ENCODE data around the gene SPTB. TPM values are rescaled to one million over a fixed set of nuclear protein-coding genes. Genes with fewer than 3 reads are reported as not detected.

Gene SPTB
- total RNA-seq, 1 donor from 2014 or later = 312 TPM

DNA sequence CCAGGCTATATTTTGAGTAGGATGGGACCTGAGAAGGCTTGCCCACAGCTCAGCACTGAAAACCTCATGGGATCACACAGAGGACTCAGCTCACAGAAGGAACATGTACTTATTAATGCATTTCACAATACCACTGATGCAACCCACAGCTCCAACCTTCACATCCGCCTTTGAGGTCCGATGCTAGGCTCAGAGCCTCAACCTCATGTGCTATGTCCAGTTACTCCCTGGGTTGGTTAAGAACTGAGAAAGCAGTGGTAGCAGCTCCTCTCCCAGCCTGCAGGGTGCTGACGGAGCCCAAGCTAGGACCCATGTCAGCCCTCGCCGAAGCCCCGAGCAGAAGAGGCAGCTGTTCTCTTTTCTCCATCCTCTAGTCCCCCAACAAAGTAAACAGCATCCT is 52.9 kb downstream of the SPTB start:
- H3K9me3 ChIP-seq (ENCODE audit: control insufficient read depth in 3 of 3, low read length in 3 of 3) = no peaks in the 10 kb centered on the region
- H3K9ac ChIP-seq (ENCODE audit: low read depth in 1 of 3, low read length in 3 of 3) = peak overlapping the region; percentile 51 to 60 (median 54)
- peaks cover 0 to 1% (median 1%) of the 10 kb centered on the region in 3 donors for H3K36me3 ChIP-seq (ENCODE audit: control insufficient read depth in 3 of 3, insufficient read depth in 3 of 3, low read length in 3 of 3)
- peak overlapping the region; percentile 94 for H3K27ac ChIP-seq (ENCODE audit: low read depth, low read length)
- no peaks in the 10 kb centered on the region for H3K27me3 ChIP-seq (ENCODE audit: control insufficient read depth in 3 of 3, insufficient read depth in 3 of 3, low read length in 3 of 3)
- H3K4me1 ChIP-seq (ENCODE audit: control insufficient read depth in 3 of 3, insufficient read depth in 3 of 3, low read length in 3 of 3) = peaks cover 66 to 87% (median 73%) of the 10 kb centered on the region in 3 donors
- H3K4me3 ChIP-seq (ENCODE audit: low read length in 3 of 3) = peak overlapping the region in 2 of 3 donors; percentile 42 to 46

DNA sequence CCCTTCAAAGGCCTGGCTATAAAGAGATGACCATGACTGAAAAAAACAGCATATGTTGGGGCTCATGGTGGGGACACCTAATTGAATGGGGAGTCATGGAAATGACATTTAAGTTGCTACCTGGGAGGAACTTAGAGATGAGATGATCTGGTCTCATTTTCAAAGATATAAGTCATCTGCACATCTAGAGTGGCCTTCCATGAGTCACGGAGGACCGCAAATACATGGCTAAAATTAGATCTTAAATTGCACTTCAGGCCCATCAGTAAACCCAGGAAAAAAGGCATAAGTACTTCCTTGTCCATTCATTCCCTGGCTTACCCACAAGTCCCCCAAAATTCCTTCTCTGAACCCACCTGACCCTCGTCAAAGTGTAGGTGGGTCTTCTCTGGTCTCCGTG is 53.4 kb downstream of the SPTB start:
- Histone ChIP-seq H3K27ac (ENCODE audit: low read depth, low read length) (peak overlapping the region; percentile 94), H3K36me3 (ENCODE audit: control insufficient read depth in 3 of 3, insufficient read depth in 3 of 3, low read length in 3 of 3) (peaks cover 4 to 6% (median 5%) of the 10 kb centered on the region in 3 donors), H3K9ac (ENCODE audit: low read depth in 1 of 3, low read length in 3 of 3) (peak overlapping the region; percentile 39 to 74 (median 54)), H3K4me3 (ENCODE audit: low read length in 3 of 3) (peak overlapping the region; percentile 42 to 46 (median 44)), H3K9me3 (ENCODE audit: control insufficient read depth in 3 of 3, low read length in 3 of 3) (no peaks in the 10 kb centered on the region), H3K4me1 (ENCODE audit: control insufficient read depth in 3 of 3, insufficient read depth in 3 of 3, low read length in 3 of 3) (peaks cover 64 to 87% (median 72%) of the 10 kb centered on the region in 3 donors), H3K27me3 (ENCODE audit: control insufficient read depth in 3 of 3, insufficient read depth in 3 of 3, low read length in 3 of 3) (no peaks in the 10 kb centered on the region)

DNA sequence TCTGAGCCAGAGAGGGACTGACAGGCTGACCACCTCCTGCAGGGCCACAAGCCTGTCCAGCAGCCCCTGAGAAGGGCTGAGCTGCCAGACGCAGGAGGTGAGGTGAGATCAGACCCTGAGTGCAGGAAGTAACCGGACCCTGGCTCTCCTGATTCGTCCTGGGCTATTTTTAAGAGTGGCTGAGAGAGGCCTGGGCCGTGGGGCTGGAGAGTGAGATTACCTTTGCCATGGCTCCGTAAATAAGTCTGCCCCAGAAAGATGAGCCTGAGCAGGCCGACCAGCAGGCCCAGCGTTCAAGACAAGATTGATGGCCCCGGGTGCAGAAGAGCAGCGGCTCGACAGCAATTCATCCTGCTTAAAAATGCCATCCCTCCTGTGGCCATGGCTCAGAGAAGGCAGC is 54.2 kb downstream of the SPTB start:
- Histone ChIP-seq H3K9me3 (ENCODE audit: control insufficient read depth in 3 of 3, low read length in 3 of 3) (no peaks in the 10 kb centered on the region), H3K9ac (ENCODE audit: low read depth in 1 of 3, low read length in 3 of 3) (peak overlapping the region; percentile 67 to 86 (median 81)), H3K4me3 (ENCODE audit: low read length in 3 of 3) (peak overlapping the region; percentile 16 to 55 (median 45)), H3K36me3 (ENCODE audit: control insufficient read depth in 3 of 3, insufficient read depth in 3 of 3, low read length in 3 of 3) (peaks cover 4 to 6% (median 5%) of the 10 kb centered on the region in 3 donors), H3K27ac (ENCODE audit: low read depth, low read length) (peak overlapping the region; percentile 94), H3K4me1 (ENCODE audit: control insufficient read depth in 3 of 3, insufficient read depth in 3 of 3, low read length in 3 of 3) (peaks cover 62 to 87% (median 66%) of the 10 kb centered on the region in 3 donors), H3K27me3 (ENCODE audit: control insufficient read depth in 3 of 3, insufficient read depth in 3 of 3, low read length in 3 of 3) (no peaks in the 10 kb centered on the region)

DNA sequence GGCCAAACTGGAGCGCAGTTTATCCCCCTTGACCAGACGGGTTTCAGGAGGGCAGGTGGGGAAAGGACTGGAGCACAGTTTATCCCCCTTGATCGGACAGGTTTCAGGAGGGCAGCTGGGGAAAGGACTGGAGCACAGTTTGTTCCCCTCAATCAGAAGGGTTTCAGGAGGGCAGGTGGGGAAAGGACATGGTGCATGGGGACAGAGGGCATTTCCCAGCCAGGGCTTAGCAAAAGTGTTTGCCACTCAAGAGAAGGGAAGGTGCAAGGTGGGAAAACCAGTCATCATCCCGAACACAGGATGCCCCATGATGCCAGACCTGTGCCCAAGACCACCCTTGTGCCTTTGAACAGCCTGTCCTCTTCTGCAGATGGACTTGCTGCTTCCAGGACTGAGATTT is 54.7 kb downstream of the SPTB start:
- H3K27ac ChIP-seq (ENCODE audit: low read depth, low read length) = peak overlapping the region; percentile 94
- H3K4me3 ChIP-seq (ENCODE audit: low read length in 3 of 3) = peak overlapping the region; percentile 16 to 55 (median 45)
- peaks cover 4 to 6% (median 5%) of the 10 kb centered on the region in 3 donors for H3K36me3 ChIP-seq (ENCODE audit: control insufficient read depth in 3 of 3, insufficient read depth in 3 of 3, low read length in 3 of 3)
- H3K9ac ChIP-seq (ENCODE audit: low read depth in 1 of 3, low read length in 3 of 3) = peak overlapping the region; percentile 67 to 86 (median 81)
- H3K27me3 ChIP-seq (ENCODE audit: control insufficient read depth in 3 of 3, insufficient read depth in 3 of 3, low read length in 3 of 3) = no peaks in the 10 kb centered on the region
- H3K4me1 ChIP-seq (ENCODE audit: control insufficient read depth in 3 of 3, insufficient read depth in 3 of 3, low read length in 3 of 3) = peaks cover 63 to 86% (median 65%) of the 10 kb centered on the region in 3 donors
- no peaks in the 10 kb centered on the region for H3K9me3 ChIP-seq (ENCODE audit: control insufficient read depth in 3 of 3, low read length in 3 of 3)

DNA sequence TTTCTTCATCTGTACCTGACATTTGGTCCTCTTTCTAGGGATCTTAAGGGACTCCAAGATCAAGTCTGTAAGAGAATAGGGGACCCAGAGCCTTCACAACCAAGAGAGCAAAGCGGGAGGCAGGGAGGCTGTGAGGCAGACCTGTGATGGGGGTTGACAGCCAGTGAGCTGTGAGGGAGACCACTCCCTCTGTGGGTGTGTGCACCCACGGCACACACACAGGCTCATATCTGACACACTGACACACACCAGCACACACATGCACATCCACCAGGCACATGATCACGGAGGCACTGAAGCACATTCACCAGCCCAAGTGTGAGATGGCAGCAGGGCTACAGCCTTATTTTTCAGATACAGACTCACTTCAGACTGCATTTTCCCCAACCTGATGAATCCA is 55.2 kb downstream of the SPTB start:
- H3K27ac ChIP-seq (ENCODE audit: low read depth, low read length) = peak overlapping the region; percentile 94
- peak overlapping the region; percentile 67 to 86 (median 81) for H3K9ac ChIP-seq (ENCODE audit: low read depth in 1 of 3, low read length in 3 of 3)
- H3K4me3 ChIP-seq (ENCODE audit: low read length in 3 of 3) = peak overlapping the region in 2 of 3 donors; percentile 45 to 55
- no peaks in the 10 kb centered on the region for H3K27me3 ChIP-seq (ENCODE audit: control insufficient read depth in 3 of 3, insufficient read depth in 3 of 3, low read length in 3 of 3)
- peaks cover 63 to 84% (median 65%) of the 10 kb centered on the region in 3 donors for H3K4me1 ChIP-seq (ENCODE audit: control insufficient read depth in 3 of 3, insufficient read depth in 3 of 3, low read length in 3 of 3)
- H3K36me3 ChIP-seq (ENCODE audit: control insufficient read depth in 3 of 3, insufficient read depth in 3 of 3, low read length in 3 of 3) = peaks cover 4 to 9% (median 7%) of the 10 kb centered on the region in 3 donors
- no peaks in the 10 kb centered on the region for H3K9me3 ChIP-seq (ENCODE audit: control insufficient read depth in 3 of 3, low read length in 3 of 3)

DNA sequence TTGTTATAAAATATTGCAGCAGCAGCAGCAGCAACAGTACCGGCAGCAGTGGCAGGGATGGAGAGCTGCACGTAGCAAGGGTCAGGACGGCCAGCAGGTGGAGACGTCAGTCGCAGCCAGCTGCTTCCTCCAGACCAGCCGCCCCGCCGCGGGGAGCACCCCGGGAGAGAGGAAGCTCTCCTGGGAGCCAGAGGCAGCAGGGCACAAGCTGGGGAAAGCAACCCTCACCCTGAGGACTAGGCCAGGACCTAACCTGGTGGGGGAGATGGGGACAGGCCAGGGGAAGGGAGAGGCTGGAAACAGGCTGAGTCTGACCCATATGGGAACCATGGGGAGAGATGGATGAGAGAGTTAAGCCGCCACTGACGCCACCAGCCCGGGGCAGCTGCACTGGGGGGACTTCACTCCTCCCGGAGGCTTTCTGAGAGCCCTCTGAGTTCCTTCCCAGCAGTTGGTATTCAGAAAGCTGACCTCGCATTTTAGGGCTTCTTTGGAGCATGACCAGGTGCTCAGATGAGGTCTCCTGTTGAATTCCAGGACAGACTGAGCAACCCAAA is 56.3 kb downstream of the SPTB start:
- H3K9me3 ChIP-seq (ENCODE audit: control insufficient read depth in 3 of 3, low read length in 3 of 3) = no peaks in the 10 kb centered on the region
- H3K9ac ChIP-seq (ENCODE audit: low read depth in 1 of 3, low read length in 3 of 3) = peak overlapping the region; percentile 66 to 86 (median 81)
- peaks cover 8 to 13% (median 13%) of the 10 kb centered on the region in 3 donors for H3K36me3 ChIP-seq (ENCODE audit: control insufficient read depth in 3 of 3, insufficient read depth in 3 of 3, low read length in 3 of 3)
- peaks cover 63 to 85% (median 66%) of the 10 kb centered on the region in 3 donors for H3K4me1 ChIP-seq (ENCODE audit: control insufficient read depth in 3 of 3, insufficient read depth in 3 of 3, low read length in 3 of 3)
- peak overlapping the region; percentile 94 for H3K27ac ChIP-seq (ENCODE audit: low read depth, low read length)
- H3K4me3 ChIP-seq (ENCODE audit: low read length in 3 of 3) = peak overlapping the region; percentile 23 to 60 (median 47)
- no peaks in the 10 kb centered on the region for H3K27me3 ChIP-seq (ENCODE audit: control insufficient read depth in 3 of 3, insufficient read depth in 3 of 3, low read length in 3 of 3)

DNA sequence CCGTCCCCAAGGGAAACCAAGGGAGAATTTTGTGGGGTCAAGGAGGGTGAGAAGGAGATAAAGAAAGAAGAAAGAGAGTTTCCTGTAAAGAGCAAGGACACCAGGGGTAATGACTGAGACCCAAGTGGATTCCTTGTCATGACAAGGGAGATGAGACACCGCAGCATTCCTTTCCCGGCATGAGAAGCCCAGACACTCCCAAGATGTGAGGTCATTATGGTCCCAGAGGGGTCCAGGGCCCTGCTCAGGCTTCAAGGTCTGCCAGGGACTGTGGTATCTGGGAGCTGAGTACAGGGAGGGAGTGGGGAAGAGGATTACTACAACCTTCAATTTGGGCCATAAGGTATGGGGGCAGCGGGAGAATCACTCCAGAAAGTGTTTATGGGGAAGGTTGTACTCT is 58.1 kb downstream of the SPTB start:
- no peaks in the 10 kb centered on the region for H3K9me3 ChIP-seq (ENCODE audit: control insufficient read depth in 3 of 3, low read length in 3 of 3)
- H3K36me3 ChIP-seq (ENCODE audit: control insufficient read depth in 3 of 3, insufficient read depth in 3 of 3, low read length in 3 of 3) = peaks cover 11 to 20% (median 19%) of the 10 kb centered on the region in 3 donors
- H3K4me3 ChIP-seq (ENCODE audit: low read length in 3 of 3) = no peak overlapping the region
- H3K27ac ChIP-seq (ENCODE audit: low read depth, low read length) = peak overlapping the region; percentile 94
- no peaks in the 10 kb centered on the region for H3K27me3 ChIP-seq (ENCODE audit: control insufficient read depth in 3 of 3, insufficient read depth in 3 of 3, low read length in 3 of 3)
- peaks cover 47 to 78% (median 52%) of the 10 kb centered on the region in 3 donors for H3K4me1 ChIP-seq (ENCODE audit: control insufficient read depth in 3 of 3, insufficient read depth in 3 of 3, low read length in 3 of 3)
- peak overlapping the region in 2 of 3 donors; percentile 28 to 86 for H3K9ac ChIP-seq (ENCODE audit: low read depth in 1 of 3, low read length in 3 of 3)

DNA sequence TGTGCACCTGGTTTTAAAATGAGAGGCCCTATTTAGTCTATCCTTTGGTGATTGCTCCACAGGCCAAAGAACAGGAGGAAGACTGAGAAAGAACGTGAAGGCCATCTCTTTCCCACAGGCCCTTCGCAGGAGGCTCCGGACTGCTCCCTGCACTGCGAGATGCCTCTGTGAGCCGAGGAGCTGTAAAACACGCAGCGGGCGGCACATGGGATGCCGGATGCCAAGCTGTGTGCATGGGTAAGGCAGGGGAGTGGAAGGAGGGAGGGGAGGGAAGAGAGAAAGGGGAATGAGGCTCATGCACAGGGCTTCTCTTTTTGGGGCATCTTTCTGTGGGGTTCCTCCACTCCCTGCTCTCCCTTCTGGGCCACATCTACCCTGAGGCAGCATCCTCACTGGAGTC is 61.6 kb downstream of the SPTB start:
- Histone ChIP-seq H3K9ac (ENCODE audit: low read depth in 1 of 3, low read length in 3 of 3) (peak overlapping the region in 1 of 3 donors; percentile 40), H3K4me1 (ENCODE audit: control insufficient read depth in 3 of 3, insufficient read depth in 3 of 3, low read length in 3 of 3) (peaks cover 19 to 55% (median 26%) of the 10 kb centered on the region in 3 donors), H3K27me3 (ENCODE audit: control insufficient read depth in 3 of 3, insufficient read depth in 3 of 3, low read length in 3 of 3) (no peaks in the 10 kb centered on the region), H3K27ac (ENCODE audit: low read depth, low read length) (no peak overlapping the region), H3K36me3 (ENCODE audit: control insufficient read depth in 3 of 3, insufficient read depth in 3 of 3, low read length in 3 of 3) (peaks cover 11 to 26% (median 22%) of the 10 kb centered on the region in 3 donors), H3K9me3 (ENCODE audit: control insufficient read depth in 3 of 3, low read length in 3 of 3) (no peaks in the 10 kb centered on the region), H3K4me3 (ENCODE audit: low read length in 3 of 3) (no peak overlapping the region)

DNA sequence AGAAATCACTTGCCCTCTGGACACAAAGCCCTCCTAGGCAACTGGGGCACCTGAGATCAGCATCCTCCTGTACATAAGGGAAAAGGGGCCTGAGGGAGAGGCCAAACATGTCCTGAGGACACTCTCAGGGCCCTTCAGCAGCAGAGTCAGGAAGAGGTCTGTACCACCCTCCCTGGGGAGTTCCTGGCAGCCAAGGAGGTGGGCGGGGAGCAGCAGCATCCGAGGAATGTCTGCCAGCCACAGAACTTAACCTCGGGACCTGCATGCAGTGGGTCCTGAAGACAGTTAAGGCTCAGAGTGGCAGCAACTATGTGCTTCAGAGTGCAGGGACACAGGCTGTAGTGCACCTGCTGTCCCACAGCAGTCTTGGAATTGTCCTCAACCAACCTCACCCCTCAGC is 62.1 kb downstream of the SPTB start:
- Histone ChIP-seq H3K36me3 (ENCODE audit: control insufficient read depth in 3 of 3, insufficient read depth in 3 of 3, low read length in 3 of 3) (peaks cover 11 to 26% (median 22%) of the 10 kb centered on the region in 3 donors), H3K9me3 (ENCODE audit: control insufficient read depth in 3 of 3, low read length in 3 of 3) (no peaks in the 10 kb centered on the region), H3K4me1 (ENCODE audit: control insufficient read depth in 3 of 3, insufficient read depth in 3 of 3, low read length in 3 of 3) (peaks cover 19 to 52% (median 23%) of the 10 kb centered on the region in 3 donors), H3K27ac (ENCODE audit: low read depth, low read length) (no peak overlapping the region), H3K27me3 (ENCODE audit: control insufficient read depth in 3 of 3, insufficient read depth in 3 of 3, low read length in 3 of 3) (no peaks in the 10 kb centered on the region), H3K4me3 (ENCODE audit: low read length in 3 of 3) (no peak overlapping the region), H3K9ac (ENCODE audit: low read depth in 1 of 3, low read length in 3 of 3) (peak overlapping the region in 1 of 3 donors; percentile 36)

DNA sequence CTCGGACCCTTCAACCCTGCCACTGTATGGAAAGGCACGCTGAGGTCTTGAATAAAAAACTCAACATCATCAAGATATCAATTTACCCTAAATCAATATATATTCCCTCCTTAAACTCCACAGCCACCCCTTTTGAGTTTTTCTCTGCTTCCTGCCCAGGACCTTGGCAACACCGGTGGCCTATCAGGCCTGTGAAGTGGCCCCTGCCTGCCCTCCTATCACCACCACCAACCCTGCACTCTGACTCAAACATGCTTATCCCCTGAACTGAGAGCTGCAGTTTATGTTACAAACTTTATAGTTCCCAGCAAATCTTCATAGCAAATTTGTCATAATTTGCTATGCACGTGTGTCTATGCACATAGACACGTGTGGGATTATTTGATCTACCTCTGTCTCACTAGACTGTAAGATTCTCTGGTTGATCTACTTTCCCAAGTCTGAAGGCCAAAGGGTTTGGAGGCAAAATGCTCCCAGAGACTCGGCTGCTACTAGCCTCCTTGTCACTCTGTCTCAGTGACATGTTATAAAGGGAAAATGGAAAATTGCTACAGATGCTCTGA is 63.4 kb downstream of the SPTB start:
- Histone ChIP-seq H3K9me3 (ENCODE audit: control insufficient read depth in 3 of 3, low read length in 3 of 3) (no peaks in the 10 kb centered on the region), H3K9ac (ENCODE audit: low read depth in 1 of 3, low read length in 3 of 3) (no peak overlapping the region), H3K4me1 (ENCODE audit: control insufficient read depth in 3 of 3, insufficient read depth in 3 of 3, low read length in 3 of 3) (peaks cover 19 to 45% (median 20%) of the 10 kb centered on the region in 3 donors), H3K36me3 (ENCODE audit: control insufficient read depth in 3 of 3, insufficient read depth in 3 of 3, low read length in 3 of 3) (peaks cover 7 to 20% (median 17%) of the 10 kb centered on the region in 3 donors), H3K27me3 (ENCODE audit: control insufficient read depth in 3 of 3, insufficient read depth in 3 of 3, low read length in 3 of 3) (no peaks in the 10 kb centered on the region), H3K4me3 (ENCODE audit: low read length in 3 of 3) (no peak overlapping the region), H3K27ac (ENCODE audit: low read depth, low read length) (no peak overlapping the region)

Measured in skeletal muscle tissue (tissue), 4 donors.